Type B pancreatic cell (in vitro differentiated cells): Measurements from ENCODE around the gene ADAMTSL3. TPM values are rescaled to one million over a fixed set of nuclear protein-coding genes. Genes with fewer than 3 reads are reported as not detected.

ENCODE experiments used
- DNase-seq: peaks from one replicate; pipeline ENCODE4 v3.0.0; 2021; ENCODE audit warnings: mixed read lengths; ENCODE audit not compliant: unreplicated experiment; ENCODE audit errors: extremely low spot score
- H3K27ac Mint-ChIP-seq: 2 replicates; pipeline ENCODE4 v1.8.0; 2021; ENCODE audit warnings: mild to moderate bottlenecking, mixed read lengths
- H3K27me3 Mint-ChIP-seq: 2 replicates; pipeline ENCODE4 v1.8.0; 2021; ENCODE audit warnings: mixed read lengths
- H3K36me3 Mint-ChIP-seq: 2 replicates; pipeline ENCODE4 v1.8.0; 2021; ENCODE audit warnings: mixed read lengths
- H3K4me1 Mint-ChIP-seq: one replicate; pipeline ENCODE4 v1.8.0; 2021; ENCODE audit warnings: mixed read lengths; ENCODE audit not compliant: unreplicated experiment
- H3K4me3 Mint-ChIP-seq: 2 replicates; pipeline ENCODE4 v1.8.0; 2021; ENCODE audit warnings: mild to moderate bottlenecking, mixed read lengths
- H3K9me3 Mint-ChIP-seq: 2 replicates; pipeline ENCODE4 v1.8.0; 2021; ENCODE audit warnings: mixed read lengths
- CTCF ChIP-seq: fragments of 200-600 bp; sonication (generic); conservative IDR thresholded peaks from 2 replicates; pipeline ENCODE4 v1.5.0; 2021; ENCODE audit warnings: antibody characterized with exemption, mild to moderate bottlenecking
- total RNA-seq: library from RNA; stranded (reverse); gene quantifications from 2 replicates; pipeline ENCODE4 v1.2.1, GENCODE V29; 2021; ENCODE audit warnings: low replicate concordance

Gene ADAMTSL3
- total RNA-seq, 1 donor from 2014 or later, result 1.9 TPM

DNA sequence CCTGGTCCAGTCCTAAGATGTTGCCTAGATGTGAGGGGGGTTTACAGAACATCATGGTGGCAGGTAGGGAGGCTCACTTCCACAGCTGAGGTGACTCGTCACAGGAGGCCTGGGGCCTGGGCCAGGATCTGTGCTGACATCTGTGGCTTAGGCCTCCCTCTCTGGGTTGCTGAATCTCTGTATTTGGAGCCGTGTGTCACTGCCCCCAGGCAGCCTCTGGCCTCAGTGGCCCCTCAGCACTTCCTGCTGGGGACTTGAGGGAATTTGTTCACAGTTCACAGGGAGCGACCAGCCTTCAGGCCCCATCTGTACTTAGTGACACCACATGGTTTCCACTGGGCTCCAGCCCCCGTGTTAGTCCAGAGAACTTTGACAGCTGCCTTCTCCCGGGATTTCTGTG lies 41.7 kb upstream of the ADAMTSL3 start:
- H3K4me3 Mint-ChIP-seq, result no peak overlapping the region
- H3K27ac Mint-ChIP-seq, result no peak overlapping the region
- H3K9me3 Mint-ChIP-seq, result no peaks in the 10 kb centered on the region
- no peak for TF ChIP-seq CTCF
- no peaks in the 10 kb centered on the region for H3K4me1 Mint-ChIP-seq
- H3K27me3 Mint-ChIP-seq, result no peaks in the 10 kb centered on the region
- DNase-seq, result no peak
- no peaks in the 10 kb centered on the region for H3K36me3 Mint-ChIP-seq

DNA sequence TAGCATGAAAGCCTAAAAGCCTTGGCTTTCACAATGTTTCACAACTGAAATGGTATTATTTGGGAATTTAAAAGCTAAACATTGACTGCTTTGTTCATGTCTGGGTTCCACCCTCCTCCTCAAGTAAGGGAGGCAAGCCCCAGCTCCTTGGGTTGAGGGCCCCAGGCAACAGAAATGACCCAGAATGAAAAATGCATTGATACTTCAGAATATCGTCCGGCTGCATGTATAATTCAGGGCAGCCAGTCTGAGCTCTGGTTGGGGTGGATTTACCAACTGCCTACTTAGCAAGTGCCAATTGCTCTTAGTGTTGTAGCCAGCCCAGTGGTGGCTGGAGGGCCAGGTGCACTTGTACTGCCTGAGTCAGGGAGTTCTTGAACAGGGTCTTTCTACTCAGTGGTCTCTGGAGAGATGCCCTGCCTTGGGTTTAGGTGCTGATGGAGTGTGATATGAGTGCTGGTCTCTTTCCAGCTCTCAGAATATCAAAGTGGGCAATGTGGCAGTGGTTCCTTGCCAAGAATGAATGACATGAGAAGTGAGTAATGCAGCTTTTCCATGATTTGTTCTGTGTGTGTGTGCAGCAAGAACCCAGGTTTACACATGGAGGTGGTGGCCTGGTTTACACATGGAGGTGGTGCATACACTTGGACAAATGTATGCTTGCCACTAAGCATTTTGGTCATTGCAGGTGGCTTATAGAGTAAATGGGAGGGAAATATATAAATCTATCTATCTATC lies 40.9 kb upstream of the ADAMTSL3 start:
- no peak for DNase-seq
- H3K27ac Mint-ChIP-seq, result no peak overlapping the region
- no peaks in the 10 kb centered on the region for H3K27me3 Mint-ChIP-seq
- peaks cover 3% of the 10 kb centered on the region for H3K36me3 Mint-ChIP-seq
- H3K9me3 Mint-ChIP-seq, result no peaks in the 10 kb centered on the region
- no peak overlapping the region for H3K4me3 Mint-ChIP-seq
- no peaks in the 10 kb centered on the region for H3K4me1 Mint-ChIP-seq
- no peak for TF ChIP-seq CTCF

DNA sequence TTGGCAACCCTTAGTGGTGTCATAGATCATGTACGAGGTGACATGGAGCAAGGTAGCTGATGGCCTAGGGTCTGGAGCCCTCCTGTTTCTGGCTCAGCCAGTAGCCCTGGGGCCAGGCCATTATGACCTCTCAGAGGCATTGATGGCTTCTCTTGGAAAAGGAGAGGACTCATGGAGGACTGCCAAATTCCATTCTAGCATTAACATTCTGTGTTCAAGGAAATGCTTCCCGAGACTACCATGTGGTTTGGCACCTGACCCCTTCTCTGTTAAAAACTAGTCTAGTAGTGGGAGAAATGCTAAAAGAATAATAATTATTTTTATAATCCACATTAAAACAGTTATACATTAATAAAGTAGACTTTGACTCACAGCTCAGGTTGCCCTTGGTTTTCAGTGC lies 40.2 kb upstream of the ADAMTSL3 start:
- no peak overlapping the region for H3K27ac Mint-ChIP-seq
- no peaks in the 10 kb centered on the region for H3K9me3 Mint-ChIP-seq
- H3K4me1 Mint-ChIP-seq, result no peaks in the 10 kb centered on the region
- no peak for DNase-seq
- H3K27me3 Mint-ChIP-seq, result no peaks in the 10 kb centered on the region
- peaks cover 3% of the 10 kb centered on the region for H3K36me3 Mint-ChIP-seq
- TF ChIP-seq CTCF, result no peak
- H3K4me3 Mint-ChIP-seq, result no peak overlapping the region

DNA sequence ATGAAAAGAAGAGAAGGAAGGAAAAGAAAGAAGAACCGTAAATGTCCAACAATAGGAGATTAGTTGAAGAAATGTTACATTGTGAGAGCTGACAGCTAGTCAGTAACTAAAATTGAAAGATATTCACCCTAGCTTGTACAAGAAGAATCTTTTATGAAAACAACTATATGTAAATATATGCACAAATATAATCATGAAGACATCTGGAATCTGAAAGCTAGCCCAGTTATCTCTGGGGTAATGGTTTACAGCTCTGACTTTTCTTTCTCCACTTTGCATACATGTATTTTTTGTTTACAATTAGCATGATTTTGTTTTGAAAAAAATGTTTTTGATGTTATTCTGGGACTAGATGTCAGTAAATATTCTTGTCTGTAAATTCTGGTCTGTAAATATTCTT lies 37.1 kb upstream of the ADAMTSL3 start:
- Mint-ChIP-seq H3K27ac (no peak overlapping the region), H3K27me3 (no peaks in the 10 kb centered on the region), H3K4me1 (no peaks in the 10 kb centered on the region), H3K36me3 (peaks cover 3% of the 10 kb centered on the region), H3K4me3 (no peak overlapping the region), H3K9me3 (peaks cover 6% of the 10 kb centered on the region)
- no peak for DNase-seq
- TF ChIP-seq CTCF, result no peak

- Mint-ChIP-seq H3K36me3 (peaks cover 3% of the 10 kb centered on the region), H3K4me3 (no peak overlapping the region), H3K4me1 (no peaks in the 10 kb centered on the region), H3K27me3 (no peaks in the 10 kb centered on the region), H3K27ac (no peak overlapping the region), H3K9me3 (no peaks in the 10 kb centered on the region)
- TF ChIP-seq CTCF, result no peak
- DNase-seq, result no peak
Measured at GRCh38 chr15:83626171-83626802, 27.6 kb upstream of the ADAMTSL3 start.
